ENCODE results near the gene CERS5. TPM values are rescaled to one million over a fixed set of nuclear protein-coding genes. Genes with fewer than 3 reads are reported as not detected.

The CERS5 gene
- total and polyA plus RNA-seq, 4 donors = 6.9 to 16.2 (median 8.2) TPM

DNA sequence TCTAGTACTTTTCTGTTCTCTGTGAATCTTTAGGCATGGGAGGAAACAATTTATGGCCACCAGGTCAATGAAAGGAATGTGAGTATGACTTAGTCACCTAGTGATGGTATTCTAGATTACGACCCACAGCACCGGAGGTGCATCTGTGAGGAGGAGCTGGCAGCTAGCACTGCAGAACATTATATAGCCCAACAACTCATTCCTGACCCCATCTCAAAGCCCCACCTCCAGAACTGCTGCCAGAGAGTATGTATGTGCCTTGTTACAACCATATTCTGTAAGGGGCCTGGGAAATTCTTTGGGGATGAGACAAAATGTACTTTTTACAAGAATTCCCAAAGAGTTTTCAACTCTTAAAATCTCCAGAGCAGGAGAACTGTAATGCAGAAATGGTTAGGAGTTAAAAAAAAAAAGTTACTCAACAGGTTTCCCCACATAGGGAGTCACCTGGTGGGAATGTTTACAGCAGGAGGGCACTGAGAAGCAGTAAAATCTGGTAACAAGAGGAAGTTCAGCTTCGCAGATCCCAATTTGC, 34.9 kb upstream of the CERS5 start:
- H3K27me3 ChIP-seq (ENCODE audit: control insufficient read depth in 4 of 4, insufficient read depth in 4 of 4, low read length in 3 of 4) = no peaks in the 10 kb centered on the region
- H3K4me1 ChIP-seq (ENCODE audit: control insufficient read depth in 4 of 4, insufficient read depth in 4 of 4, low read length in 3 of 4) = no peaks in the 10 kb centered on the region
- DNase-seq (ENCODE audit: low spot score) = no peak
- no peak overlapping the region for H3K4me3 ChIP-seq (ENCODE audit: low read depth in 1 of 3, low read length in 3 of 3)
- WGBS = 81% methylated on average over 3 of the region's 3 CpGs
- H3K9ac ChIP-seq (ENCODE audit: low read depth in 1 of 2, low read length in 2 of 2) = no peak overlapping the region
- TF ChIP-seq FOXA1 (IDR thresholded peaks at IDR 0.05) (no peak), RAD21 (IDR thresholded peaks at IDR 0.05) (no peak), FOXA2 (IDR thresholded peaks at IDR 0.05) (no peak), EGR1 (IDR thresholded peaks at IDR 0.05; ENCODE audit: low read depth in 2 of 2) (no peak), YY1 (IDR thresholded peaks at IDR 0.05) (no peak), RXRA (IDR thresholded peaks at IDR 0.05) (no peak), TAF1 (conservative IDR thresholded peaks at IDR 0.05) (no peak), HNF4G (IDR thresholded peaks at IDR 0.05) (no peak), SP1 (IDR thresholded peaks at IDR 0.05) (no peak), NR2F2 (IDR thresholded peaks at IDR 0.05) (no peak), JUND (IDR thresholded peaks at IDR 0.05) (no peak), HNF4A (conservative IDR thresholded peaks at IDR 0.05) (no peak), GABPA (IDR thresholded peaks at IDR 0.05 in 1 of 2, conservative IDR thresholded peaks at IDR 0.05 in 1 of 2) (no peak)
- TF ChIP-seq, protein P1, sequence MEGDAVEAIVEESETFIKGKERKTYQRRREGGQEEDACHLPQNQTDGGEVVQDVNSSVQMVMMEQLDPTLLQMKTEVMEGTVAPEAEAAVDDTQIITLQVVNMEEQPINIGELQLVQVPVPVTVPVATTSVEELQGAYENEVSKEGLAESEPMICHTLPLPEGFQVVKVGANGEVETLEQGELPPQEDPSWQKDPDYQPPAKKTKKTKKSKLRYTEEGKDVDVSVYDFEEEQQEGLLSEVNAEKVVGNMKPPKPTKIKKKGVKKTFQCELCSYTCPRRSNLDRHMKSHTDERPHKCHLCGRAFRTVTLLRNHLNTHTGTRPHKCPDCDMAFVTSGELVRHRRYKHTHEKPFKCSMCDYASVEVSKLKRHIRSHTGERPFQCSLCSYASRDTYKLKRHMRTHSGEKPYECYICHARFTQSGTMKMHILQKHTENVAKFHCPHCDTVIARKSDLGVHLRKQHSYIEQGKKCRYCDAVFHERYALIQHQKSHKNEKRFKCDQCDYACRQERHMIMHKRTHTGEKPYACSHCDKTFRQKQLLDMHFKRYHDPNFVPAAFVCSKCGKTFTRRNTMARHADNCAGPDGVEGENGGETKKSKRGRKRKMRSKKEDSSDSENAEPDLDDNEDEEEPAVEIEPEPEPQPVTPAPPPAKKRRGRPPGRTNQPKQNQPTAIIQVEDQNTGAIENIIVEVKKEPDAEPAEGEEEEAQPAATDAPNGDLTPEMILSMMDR (IDR thresholded peaks at IDR 0.05; ENCODE audit: low read depth, low read length, missing input control) = no peak
- TF ChIP-seq, protein P2, sequence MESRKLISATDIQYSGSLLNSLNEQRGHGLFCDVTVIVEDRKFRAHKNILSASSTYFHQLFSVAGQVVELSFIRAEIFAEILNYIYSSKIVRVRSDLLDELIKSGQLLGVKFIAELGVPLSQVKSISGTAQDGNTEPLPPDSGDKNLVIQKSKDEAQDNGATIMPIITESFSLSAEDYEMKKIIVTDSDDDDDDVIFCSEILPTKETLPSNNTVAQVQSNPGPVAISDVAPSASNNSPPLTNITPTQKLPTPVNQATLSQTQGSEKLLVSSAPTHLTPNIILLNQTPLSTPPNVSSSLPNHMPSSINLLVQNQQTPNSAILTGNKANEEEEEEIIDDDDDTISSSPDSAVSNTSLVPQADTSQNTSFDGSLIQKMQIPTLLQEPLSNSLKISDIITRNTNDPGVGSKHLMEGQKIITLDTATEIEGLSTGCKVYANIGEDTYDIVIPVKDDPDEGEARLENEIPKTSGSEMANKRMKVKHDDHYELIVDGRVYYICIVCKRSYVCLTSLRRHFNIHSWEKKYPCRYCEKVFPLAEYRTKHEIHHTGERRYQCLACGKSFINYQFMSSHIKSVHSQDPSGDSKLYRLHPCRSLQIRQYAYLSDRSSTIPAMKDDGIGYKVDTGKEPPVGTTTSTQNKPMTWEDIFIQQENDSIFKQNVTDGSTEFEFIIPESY (IDR thresholded peaks at IDR 0.05) = no peak
- TF ChIP-seq, protein P3, sequence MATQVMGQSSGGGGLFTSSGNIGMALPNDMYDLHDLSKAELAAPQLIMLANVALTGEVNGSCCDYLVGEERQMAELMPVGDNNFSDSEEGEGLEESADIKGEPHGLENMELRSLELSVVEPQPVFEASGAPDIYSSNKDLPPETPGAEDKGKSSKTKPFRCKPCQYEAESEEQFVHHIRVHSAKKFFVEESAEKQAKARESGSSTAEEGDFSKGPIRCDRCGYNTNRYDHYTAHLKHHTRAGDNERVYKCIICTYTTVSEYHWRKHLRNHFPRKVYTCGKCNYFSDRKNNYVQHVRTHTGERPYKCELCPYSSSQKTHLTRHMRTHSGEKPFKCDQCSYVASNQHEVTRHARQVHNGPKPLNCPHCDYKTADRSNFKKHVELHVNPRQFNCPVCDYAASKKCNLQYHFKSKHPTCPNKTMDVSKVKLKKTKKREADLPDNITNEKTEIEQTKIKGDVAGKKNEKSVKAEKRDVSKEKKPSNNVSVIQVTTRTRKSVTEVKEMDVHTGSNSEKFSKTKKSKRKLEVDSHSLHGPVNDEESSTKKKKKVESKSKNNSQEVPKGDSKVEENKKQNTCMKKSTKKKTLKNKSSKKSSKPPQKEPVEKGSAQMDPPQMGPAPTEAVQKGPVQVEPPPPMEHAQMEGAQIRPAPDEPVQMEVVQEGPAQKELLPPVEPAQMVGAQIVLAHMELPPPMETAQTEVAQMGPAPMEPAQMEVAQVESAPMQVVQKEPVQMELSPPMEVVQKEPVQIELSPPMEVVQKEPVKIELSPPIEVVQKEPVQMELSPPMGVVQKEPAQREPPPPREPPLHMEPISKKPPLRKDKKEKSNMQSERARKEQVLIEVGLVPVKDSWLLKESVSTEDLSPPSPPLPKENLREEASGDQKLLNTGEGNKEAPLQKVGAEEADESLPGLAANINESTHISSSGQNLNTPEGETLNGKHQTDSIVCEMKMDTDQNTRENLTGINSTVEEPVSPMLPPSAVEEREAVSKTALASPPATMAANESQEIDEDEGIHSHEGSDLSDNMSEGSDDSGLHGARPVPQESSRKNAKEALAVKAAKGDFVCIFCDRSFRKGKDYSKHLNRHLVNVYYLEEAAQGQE (IDR thresholded peaks at IDR 0.05) = no peak
- TF ChIP-seq, protein P4, sequence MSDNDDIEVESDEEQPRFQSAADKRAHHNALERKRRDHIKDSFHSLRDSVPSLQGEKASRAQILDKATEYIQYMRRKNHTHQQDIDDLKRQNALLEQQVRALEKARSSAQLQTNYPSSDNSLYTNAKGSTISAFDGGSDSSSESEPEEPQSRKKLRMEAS (IDR thresholded peaks at IDR 0.05) = no peak
- TF ChIP-seq, protein P5, sequence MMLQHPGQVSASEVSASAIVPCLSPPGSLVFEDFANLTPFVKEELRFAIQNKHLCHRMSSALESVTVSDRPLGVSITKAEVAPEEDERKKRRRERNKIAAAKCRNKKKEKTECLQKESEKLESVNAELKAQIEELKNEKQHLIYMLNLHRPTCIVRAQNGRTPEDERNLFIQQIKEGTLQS (IDR thresholded peaks at IDR 0.05) = no peak
- H3K27ac ChIP-seq (ENCODE audit: low read depth in 1 of 2, low read length in 2 of 2) = no peak overlapping the region
- H3K36me3 ChIP-seq (ENCODE audit: control insufficient read depth in 4 of 4, insufficient read depth in 3 of 4, low read depth in 1 of 4, low read length in 3 of 4) = peaks cover 6 to 16% (median 12%) of the 10 kb centered on the region in 4 donors
- no peaks in the 10 kb centered on the region for H3K9me3 ChIP-seq (ENCODE audit: control insufficient read depth in 4 of 4, low read length in 3 of 4)

Measured in liver (tissue), 9 donors.